Measurements from ENCODE around the gene CLEC18C.
"Not testable (repeated sequence)": the region's sequence is repeated elsewhere in the genome, so short reads cannot be mapped to it uniquely, and the experiment has no call there.

GRCh38 chr16:70223971-70224513 lies 50.5 kb downstream of the CLEC18C start:
- TF ChIP-seq CTCF (IDR thresholded peaks at IDR 0.05; ENCODE audit: insufficient read depth, low read length); POLR2AphosphoS5 (IDR thresholded peaks at IDR 0.05; ENCODE audit: low read depth); REST (IDR thresholded peaks at IDR 0.05; ENCODE audit: insufficient replicate concordance, low read depth); SPI1 (IDR thresholded peaks at IDR 0.05; ENCODE audit: borderline replicate concordance, low read depth): not testable (repeated sequence)

Data from HL-60 (cell line).